ENCODE data around the gene PARPBP. TPM values are rescaled to one million over a fixed set of nuclear protein-coding genes. Genes with fewer than 3 reads are reported as not detected.

The PARPBP gene
- total and polyA plus RNA-seq, 2 experiments from 2014 or later = 37.3 to 44.8 TPM

GRCh38 chr12:102234599-102234998 is 114.6 kb downstream of the PARPBP start:
- H3K27me3 ChIP-seq (ENCODE audit: insufficient read depth) = no peaks in the 10 kb centered on the region
- DNase-seq (ENCODE audit: low spot score) (no peak), ATAC-seq (no peak)
- H3K79me2 ChIP-seq (replicated peaks; ENCODE audit: insufficient read depth) = no peaks in the 10 kb centered on the region
- peaks cover 20% of the 10 kb centered on the region for H3K9me3 Mint-ChIP-seq
- TF ChIP-seq EZH2 (IDR thresholded peaks at IDR 0.05; ENCODE audit: low read depth, unreplicated experiment) = no peak
- TF ChIP-seq NANOG (IDR thresholded peaks at IDR 0.05; ENCODE audit: borderline replicate concordance) = no peak
- no peak for TF ChIP-seq CTCF (conservative IDR thresholded peaks at IDR 0.05; ENCODE audit: low read depth in 2 of 2)
- no peak for TF ChIP-seq STAT1 (IDR thresholded peaks at IDR 0.05; ENCODE audit: unreplicated experiment)
- TF ChIP-seq POLR2AphosphoS5 (IDR thresholded peaks at IDR 0.05; ENCODE audit: low read depth) = no peak
- no peak for TF ChIP-seq ZNF462 (CRISPR knock-in tag; IDR thresholded peaks at IDR 0.05)
- no peak for TF ChIP-seq ZNF114 (CRISPR knock-in tag; IDR thresholded peaks at IDR 0.05)
- TF ChIP-seq ETS1 (IDR thresholded peaks at IDR 0.05) = no peak
- TF ChIP-seq REST (IDR thresholded peaks at IDR 0.05; ENCODE audit: unreplicated experiment) = no peak
- TF ChIP-seq JUNB (IDR thresholded peaks at IDR 0.05; ENCODE audit: unreplicated experiment) = no peak
- TF ChIP-seq ZNF331 (CRISPR knock-in tag; IDR thresholded peaks at IDR 0.05; ENCODE audit: low read depth) = no peak
- no peak for TF ChIP-seq EZH2phosphoT487 (IDR thresholded peaks at IDR 0.05; ENCODE audit: unreplicated experiment)
- TF ChIP-seq CREB1 (CRISPR knock-in tag; IDR thresholded peaks at IDR 0.05; ENCODE audit: low read depth) = no peak
- H3K4me1 Mint-ChIP-seq = peaks cover 15% of the 10 kb centered on the region; the same call in 2 of the 3 replicates
- no peaks in the 10 kb centered on the region for H3K36me3 ChIP-seq (ENCODE audit: insufficient read depth)
- H4K20me1 ChIP-seq (replicated peaks; ENCODE audit: insufficient read depth) = no peaks in the 10 kb centered on the region
- H3K4me3 ChIP-seq = no peak overlapping the region
- H3K4me3 Mint-ChIP-seq = no peak overlapping the region
- H3K4me2 ChIP-seq = no peak overlapping the region
- 0 out of 2 replicates have a peak, but pooled peaks cover 6% of the 10 kb centered on the region for H3K9me2 ChIP-seq (ENCODE audit: insufficient read depth)
- no peak overlapping the region for H2AFZ ChIP-seq
- H3K4me1 ChIP-seq (ENCODE audit: insufficient read depth) = peaks cover 9% of the 10 kb centered on the region; the same call in 1 of the 2 replicates
- H3K27me3 Mint-ChIP-seq (ENCODE audit: insufficient read depth, low read depth, poor library complexity) = no peaks in the 10 kb centered on the region
- H3K36me3 Mint-ChIP-seq (ENCODE audit: low read depth) = peaks cover 3% of the 10 kb centered on the region; the same call in 1 of the 3 replicates
- H3K27ac Mint-ChIP-seq = no peak overlapping the region
- H3F3A ChIP-seq (replicated peaks; ENCODE audit: low read depth) = no peaks in the 10 kb centered on the region
- H3K27ac ChIP-seq (ENCODE audit: low read depth) = no peak overlapping the region

Data from GM23338 (cell line).